ENCODE data around the gene FAM107B. TPM values are rescaled to one million over a fixed set of nuclear protein-coding genes. Genes with fewer than 3 reads are reported as not detected.

Gene FAM107B
- total and polyA plus RNA-seq, 12 donors = 2.6 to 18.5 (median 6.2) TPM

DNA sequence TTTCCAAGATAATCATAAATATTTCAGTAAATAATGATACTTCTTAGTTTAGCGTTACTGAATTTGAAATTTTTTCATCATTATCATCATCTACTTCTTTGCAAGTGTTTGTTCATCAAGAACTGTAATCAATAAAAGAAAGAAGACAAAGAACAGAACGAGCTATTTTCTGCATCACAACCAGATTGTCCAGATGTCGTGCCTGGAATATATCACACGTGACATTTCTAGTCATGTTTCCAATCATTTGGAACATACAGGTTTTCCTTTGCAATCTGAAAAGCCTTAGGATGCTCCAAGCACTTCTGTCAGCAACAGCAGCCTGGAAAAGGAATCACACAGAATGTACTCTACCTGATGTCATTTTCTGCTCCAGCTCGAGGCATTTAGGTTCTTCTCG is 107.4 kb downstream of the FAM107B start:
- Histone ChIP-seq H3K36me3 (no peaks in the 10 kb centered on the region), H3K27me3 (no peaks in the 10 kb centered on the region), H3K27ac (no peak overlapping the region), H3K4me3 (no peak overlapping the region), H3K9me3 (peaks cover 0 to 10% (median 0%) of the 10 kb centered on the region in 11 donors), H3K4me1 (peaks cover 0 to 11% (median 0%) of the 10 kb centered on the region in 9 donors)
- intact Hi-C loops (cut with DNase I) = no loop called here
- no peak for TF ChIP-seq CTCF (IDR thresholded peaks at IDR 0.05)
- DNase-seq (no peak), ATAC-seq (no peak)
- 54 to 64% methylated on average over 6 of the region's 6 CpGs for WGBS, 2 donors

DNA sequence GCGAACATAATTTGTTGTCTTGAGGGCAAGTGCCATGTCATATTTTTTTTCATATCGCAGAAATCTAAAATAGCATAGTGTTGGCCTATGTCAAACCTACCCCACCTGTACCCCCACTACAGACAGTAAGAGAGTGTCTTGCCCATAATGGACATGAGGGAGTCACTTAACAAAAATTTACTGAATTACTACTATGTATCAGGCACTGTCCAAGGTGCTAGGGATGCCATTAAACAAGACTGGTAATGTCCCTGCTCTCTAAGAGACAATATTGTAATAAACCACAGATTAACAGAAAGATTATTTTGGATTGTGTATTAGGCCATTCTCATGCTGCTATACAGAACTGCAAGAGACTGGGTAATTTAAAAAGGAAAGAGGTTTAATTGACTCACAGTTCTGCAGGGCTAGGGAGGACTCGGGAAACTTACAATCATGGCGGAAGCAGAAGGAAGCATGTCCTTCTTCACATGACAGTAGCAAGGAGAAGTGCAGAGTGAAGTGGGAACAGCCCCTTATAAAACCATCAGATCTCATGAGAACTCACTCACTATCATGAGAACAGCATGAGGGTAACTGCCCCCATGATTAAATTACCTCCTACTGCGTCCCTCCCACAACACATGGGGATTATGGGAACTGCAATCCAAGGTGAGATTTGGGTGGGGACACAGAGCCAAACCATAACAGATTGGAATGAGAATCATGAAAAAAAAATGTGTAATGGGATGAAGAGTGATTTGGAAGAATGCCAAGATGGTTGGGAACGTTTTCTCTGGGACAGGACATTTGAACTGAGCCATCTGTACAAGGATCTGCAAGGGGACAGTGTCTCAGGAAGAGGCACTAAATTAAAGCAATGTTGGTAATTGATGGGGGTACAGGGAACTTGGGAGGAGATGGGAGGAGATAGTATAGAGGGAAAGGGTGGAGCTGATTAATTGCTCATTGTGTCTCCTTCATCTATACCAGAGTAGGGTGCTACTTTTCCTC is 108.5 kb downstream of the FAM107B start:
- Histone ChIP-seq H3K4me1 (peaks cover 0 to 10% (median 0%) of the 10 kb centered on the region in 9 donors), H3K36me3 (no peaks in the 10 kb centered on the region), H3K4me3 (no peak overlapping the region), H3K27ac (no peak overlapping the region), H3K9me3 (peaks cover 0 to 10% (median 0%) of the 10 kb centered on the region in 11 donors), H3K27me3 (no peaks in the 10 kb centered on the region)
- DNase-seq (no peak), ATAC-seq (no peak)
- TF ChIP-seq CTCF (IDR thresholded peaks at IDR 0.05) = no peak
- 82 to 84% methylated on average over 6 of the region's 6 CpGs for WGBS, 2 donors
- intact Hi-C loops (cut with DNase I) = no loop called here

- no peak for TF ChIP-seq CTCF (IDR thresholded peaks at IDR 0.05)
- H3K36me3 ChIP-seq = no peaks in the 10 kb centered on the region
- H3K27me3 ChIP-seq = no peaks in the 10 kb centered on the region
- peaks cover 0 to 10% (median 0%) of the 10 kb centered on the region in 11 donors for H3K9me3 ChIP-seq
- no peak for DNase-seq
- intact Hi-C loops (cut with DNase I) = no loop called here
- WGBS, 2 donors = 0 to 4% methylated on average over 1 of the region's 1 CpG
- H3K4me3 ChIP-seq = no peak overlapping the region
- ATAC-seq = no peak
- H3K27ac ChIP-seq = no peak overlapping the region
- H3K4me1 ChIP-seq = peaks cover 0 to 13% (median 0%) of the 10 kb centered on the region in 9 donors
These were observed 109.4 kb downstream of the FAM107B start for GRCh38 chr10:14665304-14665703.

DNA sequence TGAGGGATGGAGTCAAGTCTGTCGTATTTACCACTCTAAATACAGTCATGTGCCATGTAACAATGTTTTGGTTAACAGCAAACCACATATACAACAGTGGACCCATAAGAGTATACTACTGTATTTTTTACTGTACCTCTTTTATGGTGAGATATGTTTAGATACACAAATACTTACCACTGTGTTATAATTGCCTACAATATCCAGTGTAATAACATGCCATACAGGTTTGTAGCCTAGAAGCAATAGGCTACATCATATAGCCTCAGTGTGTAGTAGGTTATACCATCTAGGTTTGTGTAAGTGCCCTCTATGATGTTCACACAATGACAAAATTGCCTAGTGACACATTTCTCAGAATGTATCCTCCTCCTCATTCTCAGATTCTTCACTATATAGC is 110.4 kb downstream of the FAM107B start:
- peaks cover 0 to 22% (median 0%) of the 10 kb centered on the region in 9 donors for H3K4me1 ChIP-seq
- peaks cover 0 to 10% (median 0%) of the 10 kb centered on the region in 11 donors for H3K9me3 ChIP-seq
- no peak overlapping the region for H3K4me3 ChIP-seq
- TF ChIP-seq CTCF (IDR thresholded peaks at IDR 0.05) = no peak
- no peak overlapping the region for H3K27ac ChIP-seq
- DNase-seq (no peak), ATAC-seq (no peak)
- H3K27me3 ChIP-seq = no peaks in the 10 kb centered on the region
- H3K36me3 ChIP-seq = no peaks in the 10 kb centered on the region
- 95 to 98% methylated on average over 1 of the region's 1 CpG for WGBS, 2 donors
- intact Hi-C loops (cut with DNase I) = no loop called here
